Fibroblast of mammary gland (primary cell): ENCODE measurements around the gene GOLGA1.
"Not testable (repeated sequence)": the region's sequence is repeated elsewhere in the genome, so short reads cannot be mapped to it uniquely, and the experiment has no call there.

ENCODE experiments used
- DNase-seq: peaks from one replicate; pipeline ENCODE4 v3.0.0-alpha.2; 2010; ENCODE audit warnings: low read depth
- H3K4me3 ChIP-seq: 2 replicates; pipeline ENCODE4 v1.5.1; 2011; ENCODE audit warnings: low read depth, mild to moderate bottlenecking, low read length, moderate library complexity; ENCODE audit not compliant: control insufficient read depth
- TF ChIP-seq, protein P1 (sequence below): conservative IDR thresholded peaks from 2 replicates; pipeline ENCODE4 v1.5.1; 2011; ENCODE audit warnings: low read depth, low read length, inconsistent platforms; ENCODE audit not compliant: control insufficient read depth, insufficient read depth

Gene GOLGA1

DNA sequence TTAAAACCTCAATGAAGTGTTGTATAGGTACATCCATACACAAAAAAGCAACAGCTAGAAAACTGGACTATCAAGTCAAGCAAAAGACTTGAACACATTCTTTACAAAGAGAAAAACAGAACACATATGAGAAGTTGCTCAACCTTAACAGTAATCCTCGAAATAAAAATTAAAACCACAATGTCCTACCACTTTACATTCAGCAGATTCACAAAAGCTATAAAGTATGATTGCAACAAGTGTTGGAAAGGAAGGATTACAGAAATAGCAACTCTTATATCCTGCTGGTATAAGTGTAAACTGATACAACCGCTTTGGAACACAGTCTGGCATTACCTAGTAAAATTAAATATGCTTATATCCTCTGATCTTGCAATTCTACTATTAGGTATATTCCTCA is 28.5 kb upstream of the GOLGA1 start:
- DNase-seq: no peak
- no peak overlapping the region for H3K4me3 ChIP-seq
- TF ChIP-seq, protein P1, sequence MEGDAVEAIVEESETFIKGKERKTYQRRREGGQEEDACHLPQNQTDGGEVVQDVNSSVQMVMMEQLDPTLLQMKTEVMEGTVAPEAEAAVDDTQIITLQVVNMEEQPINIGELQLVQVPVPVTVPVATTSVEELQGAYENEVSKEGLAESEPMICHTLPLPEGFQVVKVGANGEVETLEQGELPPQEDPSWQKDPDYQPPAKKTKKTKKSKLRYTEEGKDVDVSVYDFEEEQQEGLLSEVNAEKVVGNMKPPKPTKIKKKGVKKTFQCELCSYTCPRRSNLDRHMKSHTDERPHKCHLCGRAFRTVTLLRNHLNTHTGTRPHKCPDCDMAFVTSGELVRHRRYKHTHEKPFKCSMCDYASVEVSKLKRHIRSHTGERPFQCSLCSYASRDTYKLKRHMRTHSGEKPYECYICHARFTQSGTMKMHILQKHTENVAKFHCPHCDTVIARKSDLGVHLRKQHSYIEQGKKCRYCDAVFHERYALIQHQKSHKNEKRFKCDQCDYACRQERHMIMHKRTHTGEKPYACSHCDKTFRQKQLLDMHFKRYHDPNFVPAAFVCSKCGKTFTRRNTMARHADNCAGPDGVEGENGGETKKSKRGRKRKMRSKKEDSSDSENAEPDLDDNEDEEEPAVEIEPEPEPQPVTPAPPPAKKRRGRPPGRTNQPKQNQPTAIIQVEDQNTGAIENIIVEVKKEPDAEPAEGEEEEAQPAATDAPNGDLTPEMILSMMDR: no peak

DNA sequence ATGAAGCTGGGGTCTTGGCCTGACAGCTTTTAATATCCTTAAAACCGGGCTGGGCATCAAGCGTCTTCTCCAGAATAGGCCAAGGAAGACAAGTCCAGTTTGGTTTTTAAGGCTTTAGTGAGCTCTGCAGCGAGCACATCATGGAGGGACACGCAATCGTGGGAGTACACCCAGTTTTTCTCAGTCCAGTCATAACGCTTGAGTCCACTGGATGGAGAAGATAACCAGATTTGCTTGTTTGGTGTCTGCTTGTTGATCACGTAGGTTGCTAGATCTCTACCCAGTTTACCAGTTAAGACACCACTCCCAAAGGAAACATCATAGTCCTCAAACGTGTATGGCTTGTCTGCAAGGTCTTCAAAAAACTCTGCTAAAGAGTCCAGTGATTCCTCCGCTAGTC is 27.4 kb upstream of the GOLGA1 start:
- no peak overlapping the region for H3K4me3 ChIP-seq
- TF ChIP-seq, protein P1: no peak
- DNase-seq: no peak

DNA sequence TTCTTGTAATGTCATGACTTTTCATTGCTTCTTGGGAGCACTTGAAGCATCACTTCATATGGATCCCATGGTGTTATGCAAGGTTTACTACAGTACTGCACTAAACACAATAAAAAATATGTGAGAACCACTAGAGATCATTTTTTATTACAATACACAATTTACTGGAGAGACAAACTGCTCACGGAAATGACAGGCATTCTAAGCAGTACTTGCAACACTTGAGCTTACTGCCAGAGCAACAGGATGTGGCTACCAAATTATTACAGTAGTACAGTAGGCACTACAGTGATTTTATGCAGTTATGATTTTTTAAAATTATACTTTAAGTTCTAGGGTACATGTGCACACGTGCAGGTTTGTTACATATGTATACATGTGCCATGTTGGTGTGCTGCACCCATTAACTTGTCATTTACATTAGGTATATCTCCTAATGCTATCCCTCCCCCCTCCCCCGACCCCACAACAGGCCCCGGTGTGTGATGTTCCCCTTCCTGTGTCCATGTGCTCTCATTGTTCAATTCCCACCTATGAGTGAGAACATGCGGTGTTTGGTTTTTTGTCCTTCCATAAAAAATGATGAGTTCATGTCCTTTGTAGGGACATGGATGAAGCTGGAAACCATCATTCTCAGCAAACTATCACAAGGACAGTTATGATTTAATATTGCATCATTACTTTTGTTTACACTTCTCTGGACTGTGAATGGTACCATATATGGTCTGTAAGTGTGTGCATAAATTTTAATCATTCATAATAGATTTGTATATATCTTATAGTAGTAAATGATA is 25.1 kb upstream of the GOLGA1 start:
- not testable (repeated sequence) for DNase-seq, H3K4me3 ChIP-seq

DNA sequence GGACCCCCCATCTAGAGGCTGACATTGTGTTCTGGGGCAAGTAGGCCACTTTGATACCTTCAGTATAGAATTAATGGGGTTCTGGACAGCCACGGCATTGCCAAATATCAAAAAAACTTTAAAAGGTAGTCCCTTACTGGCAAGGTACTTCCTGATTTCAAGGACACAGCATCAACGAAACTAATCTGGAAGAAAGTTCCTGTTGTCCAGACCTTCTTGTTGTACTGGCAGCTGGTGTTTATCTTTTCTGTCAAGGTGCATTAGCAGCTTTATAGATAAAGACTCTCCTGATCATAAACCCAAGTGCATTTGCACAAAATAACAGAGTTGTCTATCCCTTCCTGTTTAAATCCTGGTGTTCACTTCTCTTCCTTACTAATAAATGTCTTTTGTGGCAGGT is 23.7 kb upstream of the GOLGA1 start:
- TF ChIP-seq, protein P1: no peak
- H3K4me3 ChIP-seq: no peak overlapping the region
- DNase-seq: no peak

DNA sequence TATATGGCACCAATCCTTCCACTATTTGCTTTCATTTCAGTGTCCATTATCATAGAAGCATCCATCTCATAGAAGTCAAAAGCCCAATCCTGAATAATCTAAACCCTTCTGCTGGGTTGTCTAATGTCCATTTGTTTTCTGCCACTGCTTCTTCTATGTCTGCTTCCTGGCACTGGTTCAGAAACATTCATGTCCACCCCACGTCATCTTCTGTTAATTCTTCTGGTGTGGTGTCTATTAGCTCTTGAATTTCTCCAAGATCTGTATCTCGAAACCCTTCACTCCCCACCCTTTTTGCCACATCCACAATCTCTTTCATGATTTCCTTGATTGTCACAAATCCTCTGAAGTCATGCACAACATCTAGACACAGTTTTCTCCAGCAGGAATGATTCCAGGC is 23.2 kb upstream of the GOLGA1 start:
- TF ChIP-seq, protein P1: no peak
- peak; percentile 7 for DNase-seq
- H3K4me3 ChIP-seq: no peak overlapping the region

DNA sequence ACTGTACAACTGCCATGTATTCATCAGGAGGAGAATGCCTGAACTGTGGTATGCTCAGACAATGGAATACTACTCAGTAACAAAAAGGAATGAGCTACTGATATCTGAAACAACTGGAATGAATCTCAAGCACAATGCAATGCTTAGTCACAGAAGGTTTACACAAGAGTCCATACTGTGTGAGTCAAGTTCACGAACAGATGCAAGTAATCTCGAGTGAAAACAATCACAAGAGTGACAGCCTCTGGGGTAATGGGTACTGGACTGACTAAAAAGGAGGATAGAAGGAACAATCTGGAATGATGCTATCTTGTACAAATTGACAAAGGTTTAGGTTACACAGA is 19.5 kb upstream of the GOLGA1 start:
- H3K4me3 ChIP-seq: no peak overlapping the region
- peak; percentile 71 for DNase-seq
- TF ChIP-seq, protein P1: no peak

DNA sequence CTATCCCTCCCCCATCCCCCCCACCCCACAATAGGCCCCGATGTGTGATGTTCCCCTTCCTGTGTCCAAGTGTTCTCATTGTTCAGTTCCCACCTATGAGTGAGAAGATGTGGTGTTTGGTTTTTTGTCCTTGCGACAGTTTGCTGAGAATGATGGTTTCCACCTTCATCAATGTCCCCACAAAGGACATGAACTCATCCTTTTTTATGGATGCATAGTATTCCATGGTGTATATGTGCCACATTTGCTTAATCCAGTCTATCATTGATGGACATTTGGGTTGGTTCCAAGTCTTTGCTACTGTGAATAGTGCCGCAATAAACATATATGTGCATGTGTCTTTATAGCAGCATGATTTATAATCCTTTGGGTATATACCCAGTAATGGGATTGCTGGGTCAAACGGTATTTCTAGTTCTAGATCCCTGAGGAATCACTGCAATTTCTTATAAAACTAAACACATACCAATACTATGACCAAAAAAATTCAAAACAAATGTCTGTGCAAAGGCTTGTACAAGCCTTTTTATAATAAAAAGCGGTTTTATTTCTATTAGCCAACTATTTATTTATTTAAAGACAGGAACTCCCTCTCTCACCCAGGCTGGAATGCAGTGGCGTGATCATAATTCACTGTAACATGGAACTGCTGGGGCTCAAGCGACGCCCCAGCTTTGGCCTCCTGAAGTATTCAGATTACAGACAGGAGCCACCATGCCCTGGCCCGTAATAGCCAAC is 19.0 kb upstream of the GOLGA1 start:
- H3K4me3 ChIP-seq, DNase-seq: not testable (repeated sequence)
